GM12872 (cell line): ENCODE results near the gene TMEM156.

Source experiments
- CTCF ChIP-seq: IDR thresholded peaks from 3 replicates; pipeline ENCODE4 v1.5.1; 2011; ENCODE audit warnings: low read depth, mild to moderate bottlenecking, low read length, moderate library complexity; ENCODE audit not compliant: insufficient read depth

The TMEM156 gene

GRCh38 chr4:38926896-38927295, 105.3 kb downstream of the TMEM156 start:
- no peak for TF ChIP-seq CTCF

- TF ChIP-seq CTCF = no peak
These were observed 106.5 kb downstream of the TMEM156 start for GRCh38 chr4:38925492-38926413.

GRCh38 chr4:38924353-38924752, 107.9 kb downstream of the TMEM156 start:
- no peak for TF ChIP-seq CTCF

GRCh38 chr4:38923746-38924145, 108.5 kb downstream of the TMEM156 start:
- TF ChIP-seq CTCF = no peak

- no peak for TF ChIP-seq CTCF
These were observed 111.1 kb downstream of the TMEM156 start for GRCh38 chr4:38921151-38921550.

- TF ChIP-seq CTCF = no peak
These were observed 111.5 kb downstream of the TMEM156 start for GRCh38 chr4:38920677-38921076.

- no peak for TF ChIP-seq CTCF
These were observed 112.0 kb downstream of the TMEM156 start for GRCh38 chr4:38920186-38920585.
